T-helper 17 cell (primary cell): ENCODE measurements around the gene ADAMTS17. TPM values are rescaled to one million over a fixed set of nuclear protein-coding genes. Genes with fewer than 3 reads are reported as not detected.

Source experiments
- ATAC-seq: fragments of 150-1000 bp; cut with Tn5 transposase; 2 replicates; pipeline ENCODE4 v1.10.0; 2021; ENCODE audit warnings: mild to moderate bottlenecking, moderate library complexity
- DNase-seq, 3 donors: peaks; one replicate each; pipeline versions ENCODE4 v3.0.0 to v3.0.0-alpha.2; 2020 to 2021
- H3K9me3 ChIP-seq: one replicate; pipeline ENCODE4 v1.7.0; 2013; ENCODE audit warnings: low read length, mild to moderate bottlenecking; ENCODE audit not compliant: control insufficient read depth, poor library complexity, severe bottlenecking
- H3K27ac Mint-ChIP-seq: one replicate; pipeline ENCODE4 v1.8.0; 2022; ENCODE audit warnings: mild to moderate bottlenecking, moderate library complexity, mixed read lengths
- H3K27me3 Mint-ChIP-seq: one replicate; pipeline ENCODE4 v1.8.0; 2022; ENCODE audit warnings: mixed read lengths
- H3K36me3 Mint-ChIP-seq: one replicate; pipeline ENCODE4 v1.8.0; 2022; ENCODE audit warnings: low read depth, mixed read lengths
- H3K4me1 Mint-ChIP-seq: one replicate; pipeline ENCODE4 v1.8.0; 2022; ENCODE audit warnings: mild to moderate bottlenecking, mixed read lengths
- H3K4me3 Mint-ChIP-seq: one replicate; pipeline ENCODE4 v1.8.0; 2022; ENCODE audit warnings: mild to moderate bottlenecking, moderate library complexity, mixed read lengths
- total RNA-seq, 4 donors: library from RNA in 2 of 4; stranded (reverse) in 2 of 4; gene quantifications; one replicate each; pipeline ENCODE4 v1.2.3 and lab custom pipeline; 2022 to 2026

The ADAMTS17 gene
- total RNA-seq, 2 donors from 2014 or later, result 8.1 to 10.6 TPM

DNA sequence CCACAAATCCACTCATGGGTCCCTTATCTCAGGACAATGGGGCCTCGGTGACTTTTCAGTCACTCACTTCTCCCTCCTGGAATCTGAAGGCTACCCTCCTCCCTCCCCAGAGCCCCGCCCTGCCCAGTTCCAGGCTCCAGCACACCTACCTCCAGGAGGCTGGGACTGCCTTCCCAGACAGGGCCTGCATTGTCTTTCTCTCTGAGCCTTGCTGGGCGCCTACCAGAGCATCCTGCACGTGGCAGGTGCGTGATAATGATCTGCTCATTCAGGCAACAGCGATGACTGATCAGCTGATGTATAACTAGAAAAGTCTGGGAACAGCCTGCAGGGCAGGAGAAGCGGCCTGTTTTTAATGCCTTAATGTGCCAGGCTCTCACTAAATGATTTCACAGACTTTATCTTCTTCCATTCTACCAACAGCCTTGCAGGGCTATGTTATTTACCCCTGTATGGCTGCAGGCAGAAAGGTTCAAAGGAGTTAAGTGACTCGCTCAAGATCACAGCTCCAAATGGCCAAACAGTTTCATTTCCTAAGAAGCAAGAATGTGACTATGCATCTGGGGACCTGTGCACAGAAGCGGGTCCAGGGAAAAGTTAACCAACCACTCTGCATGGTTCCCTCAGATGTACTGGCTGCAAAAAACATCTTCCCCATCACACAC is 6.3 kb downstream of the ADAMTS17 start:
- Mint-ChIP-seq H3K27me3 (peaks cover 4% of the 10 kb centered on the region), H3K36me3 (no peaks in the 10 kb centered on the region), H3K27ac (no peak overlapping the region), H3K4me1 (peaks cover 38% of the 10 kb centered on the region), H3K4me3 (no peak overlapping the region)
- H3K9me3 ChIP-seq, result no peaks in the 10 kb centered on the region
- DNase-seq, result no peak
- ATAC-seq, result no peak

DNA sequence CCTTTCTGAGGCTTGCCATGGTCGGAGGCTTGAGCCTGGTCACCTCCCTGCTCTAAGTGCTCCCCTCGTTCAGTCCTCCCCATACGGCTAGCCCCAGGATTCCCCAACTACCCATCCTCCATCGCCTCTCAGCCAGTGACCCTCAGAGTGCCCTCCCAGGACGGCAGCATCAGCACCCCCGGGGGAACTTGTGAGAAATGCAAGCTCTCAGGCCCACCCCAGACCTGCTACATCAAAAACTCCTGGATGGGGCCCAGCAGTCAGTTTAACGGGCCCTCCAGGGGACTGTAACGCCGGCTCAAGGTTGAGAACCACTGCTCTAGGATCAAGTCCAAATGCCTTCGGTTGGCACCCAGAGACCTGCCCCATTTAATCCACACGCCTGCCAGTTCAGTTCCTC is 6.9 kb downstream of the ADAMTS17 start:
- H3K9me3 ChIP-seq, result no peaks in the 10 kb centered on the region
- H3K4me1 Mint-ChIP-seq, result peaks cover 44% of the 10 kb centered on the region
- ATAC-seq (no peak), DNase-seq (no peak)
- no peak overlapping the region for H3K27ac Mint-ChIP-seq
- peaks cover 4% of the 10 kb centered on the region for H3K27me3 Mint-ChIP-seq
- H3K4me3 Mint-ChIP-seq, result peak overlapping the region; percentile 68
- no peaks in the 10 kb centered on the region for H3K36me3 Mint-ChIP-seq

DNA sequence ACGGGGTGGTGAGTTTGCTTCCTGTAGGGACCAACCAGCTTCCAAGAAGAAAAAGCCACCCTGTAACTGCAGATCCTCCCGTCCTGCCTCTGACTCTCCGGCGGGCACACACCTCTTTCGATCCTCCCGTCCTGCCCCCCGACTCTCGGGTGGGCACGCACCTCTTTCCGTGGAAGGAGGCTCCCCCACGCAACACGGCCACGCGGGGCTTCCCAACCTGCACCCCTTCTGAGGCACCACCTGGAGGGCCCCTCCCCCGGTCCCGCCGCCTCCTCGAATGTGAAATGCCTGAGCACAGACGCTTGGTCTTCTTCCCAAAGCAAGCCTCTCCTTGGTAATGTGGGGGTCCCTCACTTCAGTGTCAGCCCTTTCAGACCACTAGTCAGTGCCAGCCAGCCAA is 7.3 kb downstream of the ADAMTS17 start:
- Mint-ChIP-seq H3K27me3 (peaks cover 4% of the 10 kb centered on the region), H3K4me1 (peaks cover 46% of the 10 kb centered on the region), H3K27ac (no peak overlapping the region), H3K4me3 (peak overlapping the region; percentile 68), H3K36me3 (no peaks in the 10 kb centered on the region)
- no peaks in the 10 kb centered on the region for H3K9me3 ChIP-seq
- no peak for ATAC-seq
- no peak for DNase-seq

DNA sequence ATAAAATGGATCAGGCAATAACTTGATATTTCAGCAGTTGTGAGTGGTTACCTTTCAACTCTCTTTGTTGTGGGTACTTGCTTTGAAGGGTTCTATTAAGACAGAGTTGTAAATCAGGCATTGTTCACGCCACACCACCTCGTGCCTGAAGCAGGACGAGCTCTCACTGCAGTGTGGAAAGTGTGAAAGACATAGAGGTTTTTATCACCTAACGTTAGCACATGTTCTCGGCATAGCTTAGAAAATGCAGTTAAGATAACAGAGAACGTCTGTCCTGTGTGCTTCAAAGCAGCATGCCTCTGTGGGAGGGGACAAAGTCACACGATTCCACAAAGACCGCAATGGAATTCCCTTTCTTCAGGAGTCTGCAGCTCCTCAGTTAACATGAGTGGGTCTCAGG is 7.8 kb downstream of the ADAMTS17 start:
- Mint-ChIP-seq H3K4me3 (peak overlapping the region; percentile 43), H3K4me1 (peaks cover 46% of the 10 kb centered on the region), H3K36me3 (no peaks in the 10 kb centered on the region), H3K27me3 (peaks cover 4% of the 10 kb centered on the region), H3K27ac (no peak overlapping the region)
- H3K9me3 ChIP-seq, result no peaks in the 10 kb centered on the region
- ATAC-seq (peak; percentile 25), DNase-seq (no peak)

DNA sequence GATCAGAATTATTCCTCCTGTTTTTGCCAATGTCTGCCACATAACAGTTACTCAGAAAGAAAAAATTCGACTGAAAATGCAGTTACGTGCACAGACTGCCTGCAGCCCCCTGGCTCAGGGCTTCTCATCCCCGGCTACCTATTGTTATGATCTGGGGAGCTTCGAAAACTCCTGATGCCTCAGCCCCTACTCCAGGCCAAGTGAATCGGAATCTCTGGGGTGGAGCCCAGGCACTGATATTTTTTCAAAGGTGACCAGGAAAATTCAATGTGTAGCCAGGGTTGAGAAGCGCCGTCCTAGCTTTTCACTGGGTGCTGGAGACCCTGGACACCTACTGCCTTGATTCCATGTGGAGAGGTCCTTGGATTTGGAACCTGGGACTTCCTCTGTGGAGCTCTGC is 8.5 kb downstream of the ADAMTS17 start:
- ATAC-seq (no peak), DNase-seq (no peak)
- H3K27me3 Mint-ChIP-seq, result no peaks in the 10 kb centered on the region
- no peak overlapping the region for H3K27ac Mint-ChIP-seq
- no peak overlapping the region for H3K4me3 Mint-ChIP-seq
- H3K4me1 Mint-ChIP-seq, result peaks cover 40% of the 10 kb centered on the region
- H3K9me3 ChIP-seq, result no peaks in the 10 kb centered on the region
- H3K36me3 Mint-ChIP-seq, result no peaks in the 10 kb centered on the region

DNA sequence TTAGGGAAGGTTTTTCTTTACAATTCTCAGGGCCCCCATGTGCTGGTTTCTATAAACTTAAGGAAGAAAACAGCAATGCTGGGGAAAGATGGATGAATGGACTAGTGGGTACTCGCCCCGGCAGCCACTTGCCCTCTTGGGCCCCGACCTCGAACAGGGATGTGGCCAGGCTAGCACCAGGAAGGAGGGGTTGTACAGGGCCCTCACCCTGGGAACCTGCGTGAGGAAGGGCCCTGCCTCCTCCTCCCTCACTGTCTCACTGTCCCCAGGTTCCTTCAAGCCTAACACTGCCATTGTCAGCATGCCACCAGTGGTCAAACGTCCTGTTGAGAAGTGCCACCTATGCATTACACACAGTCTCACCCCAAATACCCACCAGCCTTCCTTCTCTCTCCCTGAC is 9.1 kb downstream of the ADAMTS17 start:
- H3K4me1 Mint-ChIP-seq, result peaks cover 40% of the 10 kb centered on the region
- H3K27ac Mint-ChIP-seq, result no peak overlapping the region
- H3K9me3 ChIP-seq, result no peaks in the 10 kb centered on the region
- H3K36me3 Mint-ChIP-seq, result no peaks in the 10 kb centered on the region
- H3K4me3 Mint-ChIP-seq, result no peak overlapping the region
- DNase-seq, result no peak
- ATAC-seq, result no peak
- no peaks in the 10 kb centered on the region for H3K27me3 Mint-ChIP-seq

- H3K4me3 Mint-ChIP-seq, result no peak overlapping the region
- no peaks in the 10 kb centered on the region for H3K9me3 ChIP-seq
- H3K4me1 Mint-ChIP-seq, result peaks cover 40% of the 10 kb centered on the region
- H3K27me3 Mint-ChIP-seq, result no peaks in the 10 kb centered on the region
- DNase-seq, result no peak
- H3K36me3 Mint-ChIP-seq, result no peaks in the 10 kb centered on the region
- H3K27ac Mint-ChIP-seq, result peak overlapping the region; percentile 9
- no peak for ATAC-seq
These were observed 9.5 kb downstream of the ADAMTS17 start for GRCh38 chr15:100332231-100332630.

DNA sequence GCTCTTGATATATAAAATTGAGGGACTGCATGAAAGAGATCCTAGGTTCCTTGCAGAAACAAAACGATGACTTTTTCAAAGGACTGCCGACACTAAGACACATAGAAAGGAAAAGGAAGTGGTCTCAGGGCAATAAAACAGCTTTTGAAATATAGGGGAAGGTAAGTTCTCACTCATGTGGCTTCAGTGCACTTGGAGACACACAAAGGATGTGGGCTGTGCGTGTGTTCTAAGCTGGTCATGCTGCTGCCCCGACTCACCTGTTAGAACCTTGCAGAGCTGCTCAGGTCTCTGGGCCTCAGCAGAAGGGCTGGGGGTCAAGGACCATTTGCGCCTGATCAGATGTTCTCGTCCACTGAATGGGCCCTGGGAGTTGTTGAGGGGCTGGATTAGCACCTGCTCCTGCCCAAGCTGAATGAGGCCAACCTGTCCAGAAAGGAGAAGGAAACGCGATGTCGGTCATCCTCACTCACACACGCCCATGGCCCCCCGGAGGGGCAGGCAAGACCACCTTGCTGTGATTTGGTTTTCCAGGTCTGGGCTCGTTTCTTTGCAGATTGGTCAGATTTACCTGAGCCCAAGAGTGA is 11.1 kb downstream of the ADAMTS17 start:
- H3K27ac Mint-ChIP-seq, result peak overlapping the region; percentile 76
- H3K4me3 Mint-ChIP-seq, result peak overlapping the region; percentile 79
- H3K27me3 Mint-ChIP-seq, result no peaks in the 10 kb centered on the region
- H3K9me3 ChIP-seq, result no peaks in the 10 kb centered on the region
- DNase-seq (no peak), ATAC-seq (peak; percentile 86)
- no peaks in the 10 kb centered on the region for H3K36me3 Mint-ChIP-seq
- H3K4me1 Mint-ChIP-seq, result peaks cover 35% of the 10 kb centered on the region

DNA sequence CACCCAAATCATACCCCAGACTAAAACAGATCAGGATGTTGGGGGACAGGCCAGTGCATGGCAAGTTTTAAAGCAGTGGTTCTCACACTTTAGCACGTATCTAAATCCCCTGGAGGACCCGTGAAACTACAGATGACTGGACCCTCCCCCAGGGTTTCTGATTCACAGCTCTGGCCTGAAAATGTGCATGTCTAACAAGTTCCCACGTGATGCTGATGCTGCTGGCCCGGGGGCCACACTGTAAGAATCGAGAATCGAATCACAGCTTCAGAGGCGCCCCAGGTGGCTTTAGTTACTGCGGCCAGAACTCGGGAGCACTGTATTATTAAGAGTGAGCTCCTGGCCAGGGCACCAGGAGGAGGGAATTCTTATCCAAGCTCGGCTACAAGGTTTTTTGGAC is 11.6 kb downstream of the ADAMTS17 start:
- Mint-ChIP-seq H3K36me3 (no peaks in the 10 kb centered on the region), H3K27ac (peak overlapping the region; percentile 76), H3K27me3 (no peaks in the 10 kb centered on the region), H3K4me1 (peaks cover 34% of the 10 kb centered on the region), H3K4me3 (peak overlapping the region; percentile 79)
- peak; percentile 35 for ATAC-seq
- DNase-seq, result no peak
- H3K9me3 ChIP-seq, result no peaks in the 10 kb centered on the region

DNA sequence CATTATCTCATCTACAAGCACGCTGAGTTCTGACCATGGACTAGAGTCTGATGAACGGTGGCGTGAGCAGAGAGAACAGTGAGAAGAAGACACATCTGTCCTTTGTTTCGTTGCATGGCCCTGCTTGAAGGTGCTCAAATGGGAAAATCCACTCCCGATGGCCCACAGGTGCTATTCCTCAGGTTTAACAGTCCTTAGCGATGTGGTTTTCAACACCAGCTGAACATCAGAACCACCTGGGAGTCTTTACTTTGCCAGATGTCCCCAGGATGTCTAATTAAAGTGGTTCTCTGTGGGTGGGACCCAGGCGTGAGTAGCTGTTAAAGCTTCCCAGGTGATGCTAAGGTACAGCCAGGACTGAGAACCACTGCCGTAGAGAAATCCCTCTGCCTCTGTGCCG is 13.0 kb downstream of the ADAMTS17 start:
- no peaks in the 10 kb centered on the region for H3K9me3 ChIP-seq
- Mint-ChIP-seq H3K27ac (no peak overlapping the region), H3K27me3 (no peaks in the 10 kb centered on the region), H3K4me1 (peaks cover 25% of the 10 kb centered on the region), H3K4me3 (no peak overlapping the region), H3K36me3 (no peaks in the 10 kb centered on the region)
- ATAC-seq (no peak), DNase-seq (no peak)

DNA sequence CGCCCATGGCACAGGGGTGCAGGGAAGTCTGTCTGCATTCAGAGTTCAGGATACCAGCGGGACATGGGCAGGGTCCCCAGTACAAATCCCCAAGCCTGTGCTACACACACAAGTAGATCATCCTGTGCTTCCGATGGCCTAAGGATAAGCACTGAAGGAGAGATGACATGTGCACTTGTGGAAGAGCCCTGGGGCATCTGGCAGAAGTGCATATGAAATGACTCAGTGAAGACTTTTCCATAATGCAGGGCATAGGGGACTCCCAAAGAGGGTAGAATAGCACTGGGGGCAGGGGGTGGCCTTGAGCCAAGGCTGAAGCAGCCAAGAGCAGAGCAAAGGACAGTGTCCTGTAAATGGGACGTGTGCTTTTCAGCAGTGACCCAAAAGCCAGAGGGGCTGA is 22.9 kb downstream of the ADAMTS17 start:
- H3K9me3 ChIP-seq, result no peaks in the 10 kb centered on the region
- no peak overlapping the region for H3K27ac Mint-ChIP-seq
- DNase-seq, result no peak
- H3K27me3 Mint-ChIP-seq, result no peaks in the 10 kb centered on the region
- H3K4me3 Mint-ChIP-seq, result no peak overlapping the region
- ATAC-seq, result no peak
- H3K4me1 Mint-ChIP-seq, result peaks cover 6% of the 10 kb centered on the region
- H3K36me3 Mint-ChIP-seq, result peaks cover 11% of the 10 kb centered on the region

- Mint-ChIP-seq H3K4me3 (no peak overlapping the region), H3K27me3 (no peaks in the 10 kb centered on the region), H3K4me1 (peaks cover 6% of the 10 kb centered on the region), H3K27ac (no peak overlapping the region), H3K36me3 (peaks cover 11% of the 10 kb centered on the region)
- H3K9me3 ChIP-seq, result no peaks in the 10 kb centered on the region
- no peak for DNase-seq
- ATAC-seq, result no peak
These were observed 26.9 kb downstream of the ADAMTS17 start for GRCh38 chr15:100314809-100315400.

DNA sequence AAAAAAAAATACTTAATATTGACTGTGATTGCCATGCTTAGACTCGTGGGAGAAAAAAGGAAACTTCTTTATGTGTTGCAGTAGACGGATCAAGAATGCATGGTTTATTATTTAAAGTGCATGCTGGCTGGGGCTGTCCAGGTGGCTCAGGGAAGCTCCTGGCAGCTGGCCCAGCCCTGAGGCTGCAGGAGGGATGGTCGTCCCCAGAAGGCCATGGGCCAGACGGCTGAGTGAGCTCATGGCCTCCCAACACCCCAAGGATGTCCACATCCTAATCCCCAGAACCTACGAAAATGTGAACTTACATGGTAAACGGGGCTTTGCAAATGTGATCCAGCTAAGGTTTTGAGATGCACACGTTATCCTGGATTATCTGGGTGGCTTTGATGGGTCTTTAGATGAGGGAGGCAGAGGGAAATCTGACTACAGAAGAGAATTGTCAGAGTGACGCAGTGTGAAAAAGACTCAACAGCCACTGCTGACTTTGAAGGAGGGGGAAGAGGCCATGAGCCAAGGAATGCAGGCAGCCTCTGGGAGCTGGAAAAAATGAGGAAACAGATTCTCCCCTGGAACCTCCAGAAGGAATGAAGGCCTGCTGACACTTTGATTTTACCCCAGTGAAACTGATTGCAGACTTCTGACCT is 29.8 kb downstream of the ADAMTS17 start:
- Mint-ChIP-seq H3K4me3 (no peak overlapping the region), H3K4me1 (peaks cover 6% of the 10 kb centered on the region), H3K27ac (no peak overlapping the region), H3K36me3 (peaks cover 8% of the 10 kb centered on the region), H3K27me3 (no peaks in the 10 kb centered on the region)
- H3K9me3 ChIP-seq, result no peaks in the 10 kb centered on the region
- ATAC-seq, result no peak
- DNase-seq, result no peak
